IMR-90 (cell line): ENCODE results near the gene NTSR2. TPM values are rescaled to one million over a fixed set of nuclear protein-coding genes. Genes with fewer than 3 reads are reported as not detected.

ENCODE experiments used
- ATAC-seq: fragments of 200-7000 bp; cut with Tn5 transposase; 2 replicates; pipeline ENCODE4 v1.9.1; 2020; ENCODE audit warnings: low read depth, mild to moderate bottlenecking, moderate library complexity
- BruUV-seq: library from RNA; stranded (reverse); fragments of 400-500 nt; replicated peaks from 2 replicates; lab custom pipeline; 2021; lab: Mats Ljungman, UMichigan
- CTCF ChIA-PET: fragments of 300-600 bp; formaldehyde crosslinking; extraction: SDS; loops from one replicate; lab custom pipeline; 2021; ENCODE audit warnings: antibody characterized with exemption; lab: Yijun Ruan, JAX
- POLR2A ChIA-PET: fragments of 300-600 bp; sonication (Branson Sonifier 250); formaldehyde crosslinking; loops from one replicate; lab custom pipeline; 2022; ENCODE audit warnings: antibody characterized with exemption; ENCODE audit not compliant: unreplicated experiment; lab: Charles Lee
- DNase-seq: peaks from one replicate; pipeline ENCODE4 v3.0.0; 2013
- H2AFZ ChIP-seq: replicated peaks from 2 replicates; pipeline ENCODE3; 2013; ENCODE audit warnings: low read length, mild to moderate bottlenecking; ENCODE audit not compliant: poor library complexity
- H2AK5ac ChIP-seq: 2 replicates; pipeline ENCODE4 v1.6.1; 2013; ENCODE audit warnings: low read depth, low read length, inconsistent platforms
- H2AK9ac ChIP-seq: replicated peaks from 2 replicates; pipeline ENCODE3; 2013; ENCODE audit warnings: mild to moderate bottlenecking, low read depth, low read length, moderate library complexity; ENCODE audit not compliant: poor library complexity
- H2BK120ac ChIP-seq: 2 replicates; pipeline ENCODE4 v1.6.1; 2013; ENCODE audit warnings: low read depth, low read length, inconsistent platforms
- H2BK15ac ChIP-seq: 3 replicates; pipeline ENCODE4 v1.6.1; 2013; ENCODE audit warnings: low read depth, low read length, inconsistent platforms
- H2BK20ac ChIP-seq: 2 replicates; pipeline ENCODE4 v1.6.1; 2013; ENCODE audit warnings: low read depth, mild to moderate bottlenecking, inconsistent platforms, low read length, moderate library complexity
- H2BK5ac ChIP-seq: 2 replicates; pipeline ENCODE4 v1.6.1; 2013; ENCODE audit warnings: mild to moderate bottlenecking, low read depth, low read length, inconsistent platforms; ENCODE audit not compliant: poor library complexity, severe bottlenecking
- H3K14ac ChIP-seq: replicated peaks from 2 replicates; pipeline ENCODE4 v1.6.1; 2013; ENCODE audit warnings: low read depth, low read length, inconsistent platforms
- H3K18ac ChIP-seq: 2 replicates; pipeline ENCODE4 v1.6.1; 2013; ENCODE audit warnings: low read depth, low read length, control low read depth
- H3K23ac ChIP-seq: 2 replicates; pipeline ENCODE4 v1.6.1; 2013; ENCODE audit warnings: low read depth, low read length, inconsistent platforms
- H3K27ac ChIP-seq: 2 replicates; pipeline ENCODE4 v1.5.1; 2013; ENCODE audit warnings: mild to moderate bottlenecking, control low read depth, low read length; ENCODE audit not compliant: insufficient read depth
- H3K27me3 ChIP-seq: 2 replicates; pipeline ENCODE4 v1.6.1; 2013; ENCODE audit warnings: low read length; ENCODE audit not compliant: control insufficient read depth, insufficient read depth
- H3K36me3 ChIP-seq: 2 replicates; pipeline ENCODE4 v1.6.1; 2013; ENCODE audit warnings: low read length, mixed read lengths; ENCODE audit not compliant: control insufficient read depth, insufficient read depth
- H3K4ac ChIP-seq: 2 replicates; pipeline ENCODE4 v1.6.1; 2013; ENCODE audit warnings: low read depth, low read length, inconsistent platforms
- H3K4me1 ChIP-seq: 2 replicates; pipeline ENCODE4 v1.6.1; 2013; ENCODE audit warnings: low read length, mixed read lengths; ENCODE audit not compliant: control insufficient read depth, insufficient read depth
- H3K4me2 ChIP-seq: 2 replicates; pipeline ENCODE4 v1.6.1; 2013; ENCODE audit warnings: low read depth, mild to moderate bottlenecking, control low read depth, low read length, moderate library complexity
- H3K4me3 ChIP-seq: 2 replicates; pipeline ENCODE4 v1.5.1; 2013; ENCODE audit warnings: low read depth, mild to moderate bottlenecking, control low read depth, low read length, moderate library complexity; ENCODE audit not compliant: insufficient read depth
- H3K56ac ChIP-seq: 2 replicates; pipeline ENCODE4 v1.6.1; 2013; ENCODE audit warnings: low read length, inconsistent platforms; ENCODE audit not compliant: insufficient read depth; ENCODE audit errors: extremely low read depth
- H3K79me1 ChIP-seq, 2 experiments: 2 replicates each; pipeline ENCODE4 v1.6.1; 2013; ENCODE audit warnings: low read length in 2 of 2, inconsistent platforms in 1 of 2, low read depth in 1 of 2
- H3K9ac ChIP-seq: 2 replicates; pipeline ENCODE4 v1.6.1; 2013; ENCODE audit warnings: low read depth, low read length, control low read depth
- H3K9me1 ChIP-seq: 2 replicates; pipeline ENCODE4 v1.6.1; 2013; ENCODE audit warnings: low read length, inconsistent platforms; ENCODE audit not compliant: insufficient read depth
- H3K9me3 ChIP-seq: 2 replicates; pipeline ENCODE4 v1.6.1; 2013; ENCODE audit warnings: low read length; ENCODE audit not compliant: control insufficient read depth, insufficient read depth
- H4K20me1 ChIP-seq: 2 replicates; pipeline ENCODE4 v1.6.1; 2013; ENCODE audit warnings: low read length, inconsistent platforms; ENCODE audit not compliant: insufficient read depth
- H4K5ac ChIP-seq: 2 replicates; pipeline ENCODE4 v1.6.1; 2013; ENCODE audit warnings: mild to moderate bottlenecking, low read depth, low read length, control low read depth
- H4K8ac ChIP-seq, 2 experiments: 2 replicates each; pipeline ENCODE4 v1.6.1; 2013; ENCODE audit warnings: low read depth in 2 of 2, low read length in 2 of 2, control low read depth in 1 of 2, inconsistent platforms in 1 of 2
- H4K91ac ChIP-seq: 2 replicates; pipeline ENCODE4 v1.6.1; 2013; ENCODE audit warnings: low read depth, low read length, inconsistent platforms; ENCODE audit not compliant: insufficient read depth
- BHLHE40 ChIP-seq: fragments of 150-350 bp; IDR thresholded peaks from 2 replicates; pipeline ENCODE4 v1.6.1; 2016; ENCODE audit warnings: mild to moderate bottlenecking, low read depth, low read length
- CEBPB ChIP-seq: IDR thresholded peaks from 2 replicates; pipeline ENCODE4 v1.6.1; 2012; ENCODE audit warnings: low read depth, low read length, improper control_type of control experiment
- CHD1 ChIP-seq: IDR thresholded peaks from 2 replicates; pipeline ENCODE4 v1.6.1; 2012; ENCODE audit warnings: low read depth, low read length, improper control_type of control experiment
- FOS ChIP-seq: fragments of 150-350 bp; IDR thresholded peaks from 2 replicates; pipeline ENCODE4 v1.6.1; 2016; ENCODE audit warnings: low read depth, low read length
- MAFK ChIP-seq: IDR thresholded peaks from 2 replicates; pipeline ENCODE4 v1.6.1; 2012; ENCODE audit warnings: low read depth, low read length, improper control_type of control experiment
- MAZ ChIP-seq: IDR thresholded peaks from 2 replicates; pipeline ENCODE4 v1.6.1; 2012; ENCODE audit warnings: low read depth, mild to moderate bottlenecking, low read length, improper control_type of control experiment, moderate library complexity, borderline replicate concordance
- MXI1 ChIP-seq: IDR thresholded peaks from 2 replicates; pipeline ENCODE4 v1.6.1; 2012; ENCODE audit warnings: low read depth, mild to moderate bottlenecking, low read length, moderate library complexity, borderline replicate concordance
- NFE2L2 ChIP-seq: fragments of 150-350 bp; IDR thresholded peaks from 2 replicates; pipeline ENCODE4 v1.6.1; 2016; ENCODE audit warnings: low read depth, mild to moderate bottlenecking, low read length
- POLR2A ChIP-seq: IDR thresholded peaks from 2 replicates; pipeline ENCODE4 v1.6.1; 2012; ENCODE audit warnings: mild to moderate bottlenecking, low read depth, low read length
- RAD21 ChIP-seq: IDR thresholded peaks from 2 replicates; pipeline ENCODE4 v1.6.1; 2012; ENCODE audit warnings: low read length, improper control_type of control experiment
- RCOR1 ChIP-seq: IDR thresholded peaks from 2 replicates; pipeline ENCODE4 v1.6.1; 2012; ENCODE audit warnings: mild to moderate bottlenecking, low read length, improper control_type of control experiment; ENCODE audit not compliant: insufficient replicate concordance
- RFX5 ChIP-seq: IDR thresholded peaks from 2 replicates; pipeline ENCODE4 v1.8.0; 2012; ENCODE audit warnings: low read depth, mild to moderate bottlenecking, low read length, moderate library complexity
- SMC3 ChIP-seq: fragments of 150-350 bp; IDR thresholded peaks from 2 replicates; pipeline ENCODE4 v1.6.1; 2016; ENCODE audit warnings: low read depth, mild to moderate bottlenecking, antibody characterized with exemption, low read length, moderate library complexity
- USF2 ChIP-seq: fragments of 150-350 bp; IDR thresholded peaks from 2 replicates; pipeline ENCODE4 v1.6.1; 2017; ENCODE audit warnings: mild to moderate bottlenecking, antibody characterized with exemption, low read length, low read depth
- WGBS, 2 experiments: methylation state at CpG; one replicate each; pipeline versions ENCODE4 v1.1.5 to v1.1.7; 2013; ENCODE audit warnings: missing lambda C conversion rate in 2 of 2; ENCODE audit not compliant: insufficient read length in 1 of 2; ENCODE audit errors: extremely low coverage in 2 of 2; 5-methylcytosine and 5-hydroxymethylcytosine counted together
- dilution Hi-C: fragments of 300-500 bp; cut with HindIII; formaldehyde crosslinking; loops from one replicate; pipeline ENCODE4 v1.14.3; 2018; ENCODE audit warnings: low sequenced_read_pairs; ENCODE audit not compliant: unreplicated experiment
- in situ Hi-C: fragments of 300-500 bp; cut with MboI; formaldehyde crosslinking; loops from 3 replicates; pipeline ENCODE4 v1.14.3; 2019; ENCODE audit warnings: low sequenced_read_pairs, inconsistent platforms, mixed read lengths
- intact Hi-C: fragments of 100-400 bp; cut with micrococcal nuclease; formaldehyde crosslinking; loops from 2 replicates; pipeline ENCODE4 v1.10.0; 2022
- polyA plus RNA-seq, 3 experiments: library from polyadenylated mRNA; depleted of rRNA; stranded (reverse); fragments of >200 nt; gene quantifications; 2 replicates each; pipeline ENCODE4 v1.2.3, GENCODE V29; 2012; ENCODE audit warnings: low replicate concordance in 1 of 3
- total RNA-seq: library from RNA; depleted of rRNA; stranded (reverse); fragments of >200 nt; gene quantifications from 2 replicates; pipeline ENCODE4 v1.2.3, GENCODE V29; 2012
- TF ChIP-seq, protein P1 (sequence below): fragments of 150-350 bp; IDR thresholded peaks from 2 replicates; pipeline ENCODE4 v1.6.1; 2016; ENCODE audit warnings: low read depth, mild to moderate bottlenecking, low read length, moderate library complexity, borderline replicate concordance
- TF ChIP-seq, protein P2 (sequence below): conservative IDR thresholded peaks from 2 replicates; pipeline ENCODE4 v1.5.1; 2012; ENCODE audit warnings: mild to moderate bottlenecking, low read depth, low read length, improper control_type of control experiment

Gene NTSR2
- total and polyA plus RNA-seq, 2 of the 4 experiments (the other 2 are of a cell fraction): not detected

- in situ Hi-C loops: no loop called here
Measured at GRCh38 chr2:11718606-11719005, 48.6 kb upstream of the NTSR2 start.

More at GRCh38 chr2:11718606-11719005, 48.6 kb upstream of the NTSR2 start:
- no peak overlapping the region for H2AFZ ChIP-seq
- H3K18ac ChIP-seq: no peak overlapping the region
- no peak overlapping the region for H3K14ac ChIP-seq
- no peaks in the 10 kb centered on the region for H3K79me1 ChIP-seq
- no peak overlapping the region for H3K23ac ChIP-seq
- H3K27me3 ChIP-seq: peaks cover 49% of the 10 kb centered on the region
- no peak overlapping the region for H4K5ac ChIP-seq
- H3K9me3 ChIP-seq: no peaks in the 10 kb centered on the region
- H2BK120ac ChIP-seq: no peak overlapping the region
- POLR2A ChIA-PET: no interaction called here
- H3K27ac ChIP-seq: no peak overlapping the region
- DNase-seq (no peak), ATAC-seq (no peak)
- H2AK9ac ChIP-seq: no peak overlapping the region
- no peak overlapping the region for H2BK15ac ChIP-seq
- dilution Hi-C loops: no loop called here
- 0 out of 2 replicates have a peak, but pooled peaks cover 5% of the 10 kb centered on the region for H3K9me1 ChIP-seq
- no peak overlapping the region for H2BK5ac ChIP-seq
- no peaks in the 10 kb centered on the region for H3K36me3 ChIP-seq
- no peak for TF ChIP-seq SMC3
- TF ChIP-seq MAFK: no peak
- TF ChIP-seq FOS: no peak
- no peak for TF ChIP-seq RAD21
- no peak for TF ChIP-seq CHD1
- TF ChIP-seq RFX5: no peak
- TF ChIP-seq RCOR1: no peak
- no peak for TF ChIP-seq CEBPB
- TF ChIP-seq MAZ: no peak
- no peak for TF ChIP-seq USF2
- TF ChIP-seq, protein P1, sequence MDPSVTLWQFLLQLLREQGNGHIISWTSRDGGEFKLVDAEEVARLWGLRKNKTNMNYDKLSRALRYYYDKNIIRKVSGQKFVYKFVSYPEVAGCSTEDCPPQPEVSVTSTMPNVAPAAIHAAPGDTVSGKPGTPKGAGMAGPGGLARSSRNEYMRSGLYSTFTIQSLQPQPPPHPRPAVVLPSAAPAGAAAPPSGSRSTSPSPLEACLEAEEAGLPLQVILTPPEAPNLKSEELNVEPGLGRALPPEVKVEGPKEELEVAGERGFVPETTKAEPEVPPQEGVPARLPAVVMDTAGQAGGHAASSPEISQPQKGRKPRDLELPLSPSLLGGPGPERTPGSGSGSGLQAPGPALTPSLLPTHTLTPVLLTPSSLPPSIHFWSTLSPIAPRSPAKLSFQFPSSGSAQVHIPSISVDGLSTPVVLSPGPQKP: no peak
- TF ChIP-seq BHLHE40: no peak
- TF ChIP-seq, protein P2, sequence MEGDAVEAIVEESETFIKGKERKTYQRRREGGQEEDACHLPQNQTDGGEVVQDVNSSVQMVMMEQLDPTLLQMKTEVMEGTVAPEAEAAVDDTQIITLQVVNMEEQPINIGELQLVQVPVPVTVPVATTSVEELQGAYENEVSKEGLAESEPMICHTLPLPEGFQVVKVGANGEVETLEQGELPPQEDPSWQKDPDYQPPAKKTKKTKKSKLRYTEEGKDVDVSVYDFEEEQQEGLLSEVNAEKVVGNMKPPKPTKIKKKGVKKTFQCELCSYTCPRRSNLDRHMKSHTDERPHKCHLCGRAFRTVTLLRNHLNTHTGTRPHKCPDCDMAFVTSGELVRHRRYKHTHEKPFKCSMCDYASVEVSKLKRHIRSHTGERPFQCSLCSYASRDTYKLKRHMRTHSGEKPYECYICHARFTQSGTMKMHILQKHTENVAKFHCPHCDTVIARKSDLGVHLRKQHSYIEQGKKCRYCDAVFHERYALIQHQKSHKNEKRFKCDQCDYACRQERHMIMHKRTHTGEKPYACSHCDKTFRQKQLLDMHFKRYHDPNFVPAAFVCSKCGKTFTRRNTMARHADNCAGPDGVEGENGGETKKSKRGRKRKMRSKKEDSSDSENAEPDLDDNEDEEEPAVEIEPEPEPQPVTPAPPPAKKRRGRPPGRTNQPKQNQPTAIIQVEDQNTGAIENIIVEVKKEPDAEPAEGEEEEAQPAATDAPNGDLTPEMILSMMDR: no peak
- TF ChIP-seq MXI1: no peak
- no peak for TF ChIP-seq POLR2A
- no peak for TF ChIP-seq NFE2L2
- peaks cover 5% of the 10 kb centered on the region; the same call in 1 of the 2 replicates for H3K4me1 ChIP-seq
- no peak overlapping the region for H2BK20ac ChIP-seq
- no peak overlapping the region for H3K4ac ChIP-seq
- H4K20me1 ChIP-seq: no peaks in the 10 kb centered on the region
- CTCF ChIA-PET: no interaction called here
- no CpG with 5 or more reads among the region's 5 CpGs for WGBS, 2 experiments
- H4K91ac ChIP-seq: no peak overlapping the region
- no peak overlapping the region for H3K4me2 ChIP-seq
- no TSS peak for BruUV-seq
- no peak overlapping the region for H2AK5ac ChIP-seq
- no peak overlapping the region for H3K4me3 ChIP-seq
- H3K9ac ChIP-seq: no peak overlapping the region
- no peak overlapping the region for H4K8ac ChIP-seq
- intact Hi-C loops: no loop called here
- H3K56ac ChIP-seq: no peak overlapping the region
